Measurements from ENCODE around the gene UMAD1. TPM values are rescaled to one million over a fixed set of nuclear protein-coding genes. Genes with fewer than 3 reads are reported as not detected.

Gene UMAD1
- total RNA-seq, 1 donor from 2014 or later = 3.9 TPM

DNA sequence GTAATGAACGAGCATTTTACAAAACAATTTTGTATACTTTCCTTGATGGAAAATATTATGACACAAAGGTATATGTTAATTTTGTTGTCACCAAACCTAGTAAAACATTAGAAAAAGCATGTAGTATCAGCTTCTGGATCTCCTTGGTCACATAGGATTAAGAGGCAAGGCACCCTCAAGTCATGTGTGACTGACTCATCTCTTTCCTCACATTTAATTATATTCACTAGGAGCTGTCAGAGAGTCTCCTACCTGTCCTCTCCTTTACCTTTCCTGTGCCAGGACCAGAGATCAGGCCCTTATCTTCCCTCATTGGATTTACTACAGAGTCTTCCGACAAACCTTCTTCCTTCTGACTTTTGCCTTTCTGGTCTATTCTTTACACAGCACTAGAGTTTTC is 189.1 kb downstream of the UMAD1 start:
- DNase-seq (ENCODE audit: low read depth in 2 of 2) = no peak

DNA sequence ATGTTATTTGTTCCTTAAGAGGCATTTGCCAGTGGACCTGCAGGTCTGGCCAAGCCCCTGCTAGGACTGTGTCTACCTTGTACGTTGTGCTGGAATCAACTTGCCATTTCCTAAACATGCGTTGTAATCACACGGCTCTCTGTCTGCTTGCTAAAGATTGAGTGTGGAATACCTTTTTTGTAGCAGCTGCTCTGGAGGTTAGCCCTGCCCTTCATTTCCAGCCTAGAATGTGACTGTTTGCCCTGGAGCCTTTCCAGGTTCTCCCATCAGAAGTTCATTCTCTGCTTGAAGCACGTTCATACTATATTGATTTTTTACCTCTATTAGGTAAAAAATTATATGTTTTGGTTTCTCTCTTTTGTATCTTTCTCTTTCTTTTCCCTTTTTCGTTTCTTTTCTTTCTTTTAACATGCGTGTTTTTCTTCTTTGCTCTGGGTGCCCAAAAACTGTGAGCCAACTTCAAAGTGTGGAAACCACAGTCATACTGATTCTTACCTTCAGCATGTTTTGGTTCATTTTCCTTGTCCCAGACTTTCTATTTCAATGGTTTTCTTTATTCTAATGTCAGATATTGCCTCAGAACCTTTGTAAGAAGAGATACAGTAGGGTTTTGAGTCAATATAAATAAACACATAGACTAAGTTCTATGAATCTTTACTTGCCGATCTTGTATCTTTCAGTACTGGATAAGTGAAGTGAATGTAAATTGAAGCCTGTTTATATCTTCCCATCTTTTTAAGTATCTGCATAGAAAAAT is 189.7 kb downstream of the UMAD1 start:
- no peak for DNase-seq (ENCODE audit: low read depth in 2 of 2)

- no peak for DNase-seq (ENCODE audit: low read depth in 2 of 2)
These were observed 192.0 kb downstream of the UMAD1 start for GRCh38 chr7:7832518-7832917.

- no peak for DNase-seq (ENCODE audit: low read depth in 2 of 2)
These were observed 194.2 kb downstream of the UMAD1 start for GRCh38 chr7:7834761-7835160.

DNA sequence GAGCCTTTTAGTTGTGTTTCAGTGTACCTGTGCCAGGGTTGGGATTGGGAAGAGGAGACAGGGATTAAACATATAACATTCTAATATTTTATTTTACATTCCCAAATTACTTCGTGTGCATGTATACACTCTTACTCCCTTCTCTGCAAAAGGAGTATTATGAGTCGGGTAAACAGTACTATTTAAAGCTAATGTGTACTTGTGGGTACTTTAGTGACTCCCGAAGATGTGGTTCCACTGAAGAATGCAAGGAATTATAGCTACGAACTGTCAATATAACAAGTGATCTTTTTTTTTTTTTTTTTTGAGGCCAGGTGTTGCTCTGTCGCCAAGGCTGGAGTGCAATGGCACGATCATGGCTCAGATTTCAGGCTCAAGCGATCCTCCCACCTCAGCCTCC is 200.5 kb downstream of the UMAD1 start:
- DNase-seq (ENCODE audit: low read depth in 2 of 2) = no peak

DNA sequence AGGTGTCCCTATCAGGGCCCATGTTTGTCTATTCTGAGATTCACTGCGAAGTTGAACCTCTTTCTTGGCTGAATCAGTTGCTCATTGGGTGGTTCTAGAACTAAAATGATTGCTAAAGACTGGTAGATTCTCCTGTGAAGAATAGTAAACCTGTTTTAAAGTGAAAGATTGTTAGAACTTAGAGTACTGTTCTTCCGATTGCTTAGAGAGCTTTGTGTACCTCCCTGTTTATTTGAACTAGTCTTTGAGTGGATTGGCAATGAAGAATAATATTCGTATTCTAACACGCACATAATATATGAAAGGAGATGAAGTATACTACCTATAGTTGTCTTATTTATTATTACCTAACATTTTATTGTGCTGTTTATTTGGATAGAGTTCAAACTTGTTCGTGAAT is 202.7 kb downstream of the UMAD1 start:
- DNase-seq (ENCODE audit: low read depth in 2 of 2) = no peak

DNA sequence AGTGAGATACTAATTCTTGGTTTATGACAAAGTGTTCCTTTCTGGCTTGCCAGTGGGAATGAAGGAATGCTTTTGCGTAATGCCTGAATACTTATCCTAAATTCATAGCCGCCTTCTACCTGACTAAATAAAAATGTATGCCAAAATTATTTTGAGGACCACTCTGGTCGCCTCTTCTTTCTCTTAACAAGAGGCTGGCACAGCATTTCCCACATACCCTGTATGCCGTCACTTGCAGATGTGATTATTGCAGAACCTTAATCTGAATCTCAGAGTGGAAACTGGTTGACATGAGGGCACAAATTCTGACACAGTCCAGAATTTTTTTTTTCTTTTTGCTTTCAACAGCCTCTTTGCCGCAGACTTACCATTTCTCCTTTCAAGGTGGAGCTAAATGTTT is 203.4 kb downstream of the UMAD1 start:
- DNase-seq (ENCODE audit: low read depth in 2 of 2) = no peak

- no peak for DNase-seq (ENCODE audit: low read depth in 2 of 2)
These were observed 207.7 kb downstream of the UMAD1 start for GRCh38 chr7:7848246-7848645.

GRCh38 chr7:7848892-7849291 is 208.3 kb downstream of the UMAD1 start:
- DNase-seq (ENCODE audit: low read depth in 2 of 2) = no peak

GRCh38 chr7:7850150-7850549 is 209.6 kb downstream of the UMAD1 start:
- no peak for DNase-seq (ENCODE audit: low read depth in 2 of 2)

- DNase-seq (ENCODE audit: low read depth in 2 of 2) = no peak
These were observed 210.8 kb downstream of the UMAD1 start for GRCh38 chr7:7851381-7851780.

DNA sequence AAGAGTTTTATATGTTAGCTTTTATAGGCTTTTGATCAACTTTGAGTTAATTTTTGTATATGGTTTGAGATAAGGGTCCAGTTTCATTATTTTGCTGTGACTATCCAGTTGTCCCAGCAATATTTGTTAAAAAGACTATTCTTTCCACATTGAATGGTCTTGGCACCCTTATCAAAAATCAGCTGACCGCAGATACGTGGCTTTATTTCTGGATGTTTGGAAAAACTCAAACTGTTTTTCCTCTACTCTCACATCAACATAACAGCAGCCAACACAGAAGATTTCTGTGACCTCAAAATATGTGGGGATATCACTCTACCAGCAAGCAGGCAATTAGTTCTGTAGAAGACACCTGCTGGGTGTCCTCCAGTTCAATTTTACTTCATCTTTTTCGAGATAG is 211.4 kb downstream of the UMAD1 start:
- peak in 1 of 2 donors; percentile 51 for DNase-seq (ENCODE audit: low read depth in 2 of 2)

- DNase-seq (ENCODE audit: low read depth in 2 of 2) = peak in 1 of 2 donors; percentile 61
These were observed 216.6 kb downstream of the UMAD1 start for GRCh38 chr7:7857143-7857583.

- peak; percentile 54 to 59 for DNase-seq (ENCODE audit: low read depth in 2 of 2)
These were observed 218.0 kb downstream of the UMAD1 start for GRCh38 chr7:7858559-7858958.

GRCh38 chr7:7859411-7859810 is 218.9 kb downstream of the UMAD1 start:
- DNase-seq (ENCODE audit: low read depth in 2 of 2) = no peak

DNA sequence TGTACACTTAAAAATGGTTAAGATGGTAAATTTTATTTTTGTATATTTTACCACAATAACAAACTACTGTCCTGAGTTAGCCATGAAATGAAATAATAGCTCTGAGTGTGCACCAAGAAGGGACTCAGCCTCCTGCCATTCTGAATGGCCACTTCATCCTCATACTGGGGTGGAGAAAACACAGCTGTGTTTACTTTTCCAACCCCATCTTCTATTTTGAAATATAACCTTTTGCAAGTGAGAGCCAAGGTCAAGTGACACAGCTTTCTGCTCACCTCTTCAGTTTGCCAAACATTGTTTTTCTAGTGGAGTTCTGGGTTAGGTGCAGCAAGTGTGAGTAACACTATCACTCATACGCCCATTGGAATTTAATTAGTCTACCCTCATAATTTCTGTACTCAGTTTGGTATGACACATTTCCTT is 220.7 kb downstream of the UMAD1 start:
- DNase-seq (ENCODE audit: low read depth in 2 of 2) = peak; percentile 75 to 96

- no peak for DNase-seq (ENCODE audit: low read depth in 2 of 2)
These were observed 221.8 kb downstream of the UMAD1 start for GRCh38 chr7:7862393-7862792.

DNA sequence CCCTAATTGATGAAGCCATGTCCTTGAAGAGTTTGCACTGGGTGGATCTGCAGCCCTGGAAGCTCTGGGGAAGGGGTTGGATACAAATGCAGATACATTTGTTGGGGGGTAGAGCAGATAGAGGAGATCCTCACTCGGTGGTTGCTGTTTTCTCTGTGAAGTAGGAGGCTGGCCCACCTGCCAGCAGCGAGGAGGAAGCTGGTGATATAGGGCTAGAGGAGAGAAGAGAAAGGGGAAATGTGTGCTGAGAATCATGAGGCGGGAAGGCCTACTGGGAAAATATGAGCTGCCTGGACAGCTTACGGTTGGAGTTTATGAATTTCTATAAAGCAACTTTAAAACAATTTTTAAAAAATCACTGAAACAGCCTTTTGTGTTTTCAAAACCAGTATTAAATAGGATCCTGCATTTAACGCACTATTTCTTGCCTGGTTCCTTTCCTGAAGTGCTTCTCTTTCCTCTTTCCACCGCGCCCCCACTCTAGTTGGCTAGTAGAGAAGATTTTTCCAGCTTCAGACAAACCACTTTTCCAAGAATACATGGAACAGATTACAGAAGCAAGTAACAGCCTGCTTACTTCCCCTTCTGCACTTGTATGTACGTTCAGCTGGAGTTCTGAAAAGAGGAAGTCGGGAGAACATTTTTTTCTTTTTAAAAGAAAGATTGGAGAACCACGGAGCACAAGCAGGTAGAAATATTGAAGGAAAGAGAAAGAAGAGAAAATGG is 227.5 kb downstream of the UMAD1 start:
- no peak for DNase-seq (ENCODE audit: low read depth in 2 of 2)

- no peak for DNase-seq (ENCODE audit: low read depth in 2 of 2)
These were observed 228.0 kb downstream of the UMAD1 start for GRCh38 chr7:7868572-7868899.

DNA sequence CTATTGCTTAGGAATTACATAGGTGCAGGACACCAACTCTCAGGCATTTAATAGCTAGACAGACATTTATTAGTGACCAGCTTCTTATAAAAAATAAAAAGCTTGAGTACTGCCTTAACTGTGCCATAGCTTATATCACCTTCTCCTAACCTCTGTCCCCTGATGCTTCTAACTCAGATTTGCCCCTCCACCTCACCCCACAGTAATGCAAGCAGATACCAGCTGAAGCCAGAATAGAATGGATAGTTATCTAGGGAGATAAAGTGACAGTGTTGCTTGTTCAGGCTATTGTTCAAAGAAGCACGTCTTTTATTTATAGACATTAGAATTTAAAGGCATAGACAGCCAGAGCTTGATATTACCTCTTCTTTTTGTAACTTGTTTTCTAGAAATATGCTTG is 228.5 kb downstream of the UMAD1 start:
- no peak for DNase-seq (ENCODE audit: low read depth in 2 of 2)

- no peak for DNase-seq (ENCODE audit: low read depth in 2 of 2)
These were observed 229.1 kb downstream of the UMAD1 start for GRCh38 chr7:7869651-7870050.

DNA sequence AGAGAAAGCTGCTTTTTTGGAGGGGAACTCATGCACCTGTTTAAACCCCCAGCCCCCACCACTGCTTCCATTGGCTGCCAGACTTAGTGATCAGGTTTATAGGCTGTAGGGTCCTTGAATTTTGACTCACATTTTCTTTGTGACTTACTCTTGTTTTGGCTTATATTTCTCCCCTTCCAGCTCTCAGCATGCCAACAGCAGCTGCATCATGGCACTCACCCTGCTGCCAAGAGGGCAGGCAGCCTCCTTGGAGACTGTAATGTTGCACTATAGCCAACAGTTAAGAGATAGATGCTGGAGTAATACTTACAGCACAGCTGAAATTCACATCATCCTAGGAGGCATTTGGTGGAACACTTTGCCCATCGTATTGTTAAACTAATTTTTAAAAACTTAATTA is 230.0 kb downstream of the UMAD1 start:
- no peak for DNase-seq (ENCODE audit: low read depth in 2 of 2)

DNA sequence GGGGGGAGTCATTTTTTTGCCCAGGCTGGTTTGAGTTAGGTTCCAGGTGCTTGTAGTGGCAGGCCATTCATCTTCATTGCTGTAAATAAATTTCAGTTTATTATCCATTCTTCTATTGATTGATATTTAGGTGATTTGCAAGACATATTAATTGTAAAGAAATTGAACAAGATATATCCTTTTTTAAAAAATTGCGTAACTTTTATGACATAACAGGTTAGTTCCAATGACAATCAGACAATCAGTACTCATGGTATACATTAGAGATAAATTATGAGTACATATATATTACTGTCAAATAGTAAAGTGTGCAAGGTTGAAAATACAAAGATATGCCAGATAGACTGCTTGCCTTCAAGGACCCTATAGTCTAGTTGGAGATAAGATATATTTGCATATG is 235.9 kb downstream of the UMAD1 start:
- DNase-seq (ENCODE audit: low read depth in 2 of 2) = no peak

Measured in dermis microvascular lymphatic vessel endothelial cell (primary cell).